GM06990 (cell line): Measurements from ENCODE around the gene CNTNAP2.
"Not testable (repeated sequence)": the region's sequence is repeated elsewhere in the genome, so short reads cannot be mapped to it uniquely, and the experiment has no call there.

Experiments
- DNase-seq: peaks from one replicate; pipeline ENCODE4 v3.0.0-alpha.2; 2011; ENCODE audit not compliant: insufficient read length; ENCODE audit errors: extremely low read depth
- H3K27me3 ChIP-seq: replicated peaks from 2 replicates; pipeline ENCODE4 v1.6.0; 2011; ENCODE audit warnings: low read length; ENCODE audit not compliant: control insufficient read depth, insufficient read depth
- H3K36me3 ChIP-seq: 2 replicates; pipeline ENCODE4 v1.5.1; 2011; ENCODE audit warnings: low read length; ENCODE audit not compliant: control insufficient read depth, insufficient read depth
- H3K4me3 ChIP-seq: replicated peaks from 2 replicates; pipeline ENCODE4 v1.5.1; 2011; ENCODE audit warnings: low read depth, mild to moderate bottlenecking, control low read depth, low read length
- CTCF ChIP-seq: IDR thresholded peaks from 2 replicates; pipeline ENCODE4 v1.5.1; 2011; ENCODE audit warnings: low read length, control low read depth, mild to moderate bottlenecking, inconsistent platforms; ENCODE audit not compliant: insufficient read depth, poor library complexity, severe bottlenecking

Gene CNTNAP2

DNA sequence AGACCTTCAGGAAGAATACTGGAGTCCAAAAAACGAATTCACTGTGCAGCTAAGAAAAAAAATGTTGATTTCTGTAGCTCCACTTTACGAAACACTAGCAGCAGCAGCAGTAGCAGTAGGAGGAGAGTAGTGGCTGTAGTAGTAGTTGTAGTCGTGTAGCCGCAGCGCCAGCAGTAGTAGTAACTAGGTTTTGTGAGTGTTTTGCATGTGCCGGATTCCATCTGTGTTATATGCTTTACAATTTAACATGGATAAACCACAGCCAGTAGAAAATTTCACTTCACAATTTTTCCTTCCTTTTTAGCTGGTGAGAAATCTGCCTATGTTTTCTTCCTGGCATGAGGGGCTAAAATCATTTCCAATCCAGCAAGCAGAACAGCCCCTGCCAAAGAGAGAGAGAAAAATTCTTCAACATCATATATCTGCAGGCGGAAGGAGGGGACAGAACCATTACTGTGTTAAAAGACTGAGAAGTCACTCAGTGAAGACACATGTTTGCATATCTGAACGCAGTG lies 2325.6 kb downstream of the CNTNAP2 start:
- DNase-seq, result no peak
- Histone ChIP-seq H3K36me3 (no peaks in the 10 kb centered on the region), H3K27me3 (no peaks in the 10 kb centered on the region), H3K4me3 (no peak overlapping the region)
- TF ChIP-seq CTCF, result no peak

DNA sequence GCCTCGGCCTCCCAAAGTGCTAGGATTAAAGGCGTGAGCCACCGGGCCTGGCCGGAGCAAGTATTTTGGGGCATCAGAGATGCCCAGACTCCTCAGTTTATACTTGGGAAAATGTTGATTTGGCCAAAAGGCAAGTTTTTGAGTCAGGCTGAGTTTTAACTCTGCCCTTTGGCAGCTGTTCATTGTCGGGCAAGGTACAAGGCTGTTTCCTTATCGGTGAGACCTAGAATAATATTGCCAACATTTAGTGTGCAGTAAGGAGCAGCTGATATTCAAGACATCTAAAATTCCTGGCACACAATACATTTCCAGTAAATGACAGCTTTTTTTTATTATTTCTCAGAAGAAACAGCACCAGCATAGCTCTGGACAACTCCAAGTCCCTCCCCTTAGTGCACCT lies 2326.3 kb downstream of the CNTNAP2 start:
- no peak for DNase-seq
- no peak for TF ChIP-seq CTCF
- Histone ChIP-seq H3K36me3 (no peaks in the 10 kb centered on the region), H3K4me3 (no peak overlapping the region), H3K27me3 (no peaks in the 10 kb centered on the region)

GRCh38 chr7:148445260-148446044 lies 2328.9 kb downstream of the CNTNAP2 start:
- no peak overlapping the region for H3K4me3 ChIP-seq
- no peak for TF ChIP-seq CTCF
- H3K27me3 ChIP-seq, result no peaks in the 10 kb centered on the region
- no peak for DNase-seq
- H3K36me3 ChIP-seq, result no peaks in the 10 kb centered on the region

DNA sequence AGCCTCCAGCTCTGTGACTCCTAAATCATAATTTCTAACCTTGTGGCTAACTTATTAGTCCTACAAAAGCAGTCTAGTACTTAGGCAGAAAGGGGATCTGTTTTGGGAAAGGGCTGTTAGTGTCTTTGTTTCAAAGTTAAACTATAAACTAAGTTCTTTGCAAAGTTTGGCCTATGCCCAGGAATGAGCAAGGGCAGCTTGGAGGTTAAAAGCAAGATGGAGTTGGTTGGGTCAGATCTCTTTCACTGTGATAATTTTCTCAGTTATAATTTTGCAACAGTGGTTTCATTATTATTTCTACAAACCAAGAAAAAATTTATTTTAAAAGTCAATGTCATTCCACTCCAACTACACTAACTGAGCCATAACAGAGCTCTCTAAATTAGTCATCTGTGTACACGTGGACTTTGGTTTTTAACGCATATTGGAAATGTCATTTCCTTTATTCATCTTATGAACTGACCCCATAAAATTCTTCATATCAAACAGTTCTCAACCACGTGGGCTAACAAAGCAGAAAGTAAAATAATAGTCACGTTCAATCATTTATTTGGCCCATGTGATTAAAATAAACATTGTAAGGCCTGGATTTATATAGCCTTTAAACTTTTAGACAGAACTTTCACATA lies 2330.7 kb downstream of the CNTNAP2 start:
- Histone ChIP-seq H3K27me3 (no peaks in the 10 kb centered on the region), H3K36me3 (no peaks in the 10 kb centered on the region), H3K4me3 (no peak overlapping the region)
- no peak for TF ChIP-seq CTCF
- DNase-seq, result peak; percentile 41

DNA sequence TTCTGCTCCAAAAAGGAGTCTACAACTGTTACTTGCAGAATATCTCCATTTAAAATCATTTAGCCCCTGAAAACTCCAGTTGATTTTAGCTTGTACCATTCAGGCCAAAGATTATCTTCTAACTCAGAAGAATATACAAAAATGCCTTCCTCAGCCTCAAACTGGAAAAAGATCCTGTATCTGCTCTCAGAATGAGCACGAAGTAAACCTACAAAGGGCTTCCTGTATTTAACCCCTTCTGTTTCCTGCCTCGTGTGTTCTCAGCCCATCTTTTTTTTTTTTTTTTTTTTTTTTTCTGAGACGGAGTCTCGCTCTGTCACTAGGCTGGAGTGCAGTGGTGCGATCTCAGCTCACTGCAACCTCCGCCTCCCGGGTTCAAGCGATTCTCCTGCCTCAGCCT lies 2334.9 kb downstream of the CNTNAP2 start:
- H3K36me3 ChIP-seq, H3K27me3 ChIP-seq, H3K4me3 ChIP-seq, DNase-seq: not testable (repeated sequence)

DNA sequence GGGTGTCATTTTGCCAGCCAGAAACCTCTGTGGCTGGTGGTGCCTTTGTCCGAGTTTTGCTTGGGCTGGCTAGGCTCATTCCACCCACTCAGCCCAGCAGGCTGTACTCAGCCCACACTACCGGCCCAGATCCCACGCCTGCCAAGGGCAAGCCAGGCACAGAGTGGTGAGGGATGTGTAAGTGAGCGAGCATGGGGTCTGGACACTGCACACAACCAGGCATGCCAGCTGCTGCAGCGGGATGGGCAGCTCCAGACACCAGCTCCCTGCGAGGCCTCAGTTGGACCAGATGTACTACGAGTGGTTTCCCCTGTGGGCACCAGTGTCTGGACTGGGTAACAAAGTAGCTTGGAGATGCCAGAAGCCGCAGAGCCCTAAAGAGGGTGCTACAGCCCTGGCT lies 2339.8 kb downstream of the CNTNAP2 start:
- H3K27me3 ChIP-seq, result no peaks in the 10 kb centered on the region
- H3K36me3 ChIP-seq, result no peaks in the 10 kb centered on the region
- DNase-seq, result no peak
- TF ChIP-seq CTCF, result no peak
- H3K4me3 ChIP-seq, result no peak overlapping the region
